Neural cell (in vitro differentiated cells): ENCODE measurements around the gene PTPRU. TPM values are rescaled to one million over a fixed set of nuclear protein-coding genes. Genes with fewer than 3 reads are reported as not detected.

ENCODE experiments used
- H2AFZ ChIP-seq: fragments of 200-600, 300-800 bp; sonication (generic), shearing (Covaris generic); 2 replicates; pipeline ENCODE4 v1.6.0; 2014; ENCODE audit warnings: low read depth, mild to moderate bottlenecking, antibody characterized with exemption, low read length, moderate library complexity
- H3F3A ChIP-seq: fragments of 200-600 bp; shearing (Covaris generic); 2 replicates; pipeline ENCODE4 v1.6.1; 2016; ENCODE audit warnings: mild to moderate bottlenecking, moderate library complexity, mixed read lengths, antibody characterized with exemption, low read length; ENCODE audit not compliant: insufficient read depth, poor library complexity, severe bottlenecking
- H3K27ac ChIP-seq: fragments of 200-600, 300-800 bp; sonication (generic), shearing (Covaris generic); 2 replicates; pipeline ENCODE4 v1.5.1; 2014; ENCODE audit warnings: mild to moderate bottlenecking, low read length, moderate library complexity
- H3K27me3 ChIP-seq: fragments of 300-800, 200-600 bp; sonication (generic), shearing (Covaris generic); 2 replicates; pipeline ENCODE4 v1.6.0; 2014; ENCODE audit warnings: mild to moderate bottlenecking, low read depth, low read length, moderate library complexity; ENCODE audit not compliant: insufficient read depth
- H3K36me3 ChIP-seq: fragments of 300-800, 200-600 bp; sonication (generic), shearing (Covaris generic); 2 replicates; pipeline ENCODE4 v1.5.1; 2014; ENCODE audit warnings: mild to moderate bottlenecking, antibody characterized with exemption, low read length, moderate library complexity; ENCODE audit not compliant: insufficient read depth
- H3K4me2 ChIP-seq: fragments of 300-800, 200-600 bp; sonication (generic), shearing (Covaris generic); 2 replicates; pipeline ENCODE4 v1.6.0; 2014; ENCODE audit warnings: mild to moderate bottlenecking, low read length
- H3K4me3 ChIP-seq: fragments of 300-800, 200-600 bp; sonication (generic), shearing (Covaris generic); 2 replicates; pipeline ENCODE4 v1.5.1; 2014; ENCODE audit warnings: mild to moderate bottlenecking, low read length, moderate library complexity
- H3K79me2 ChIP-seq: fragments of 200-600 bp; shearing (Covaris generic); replicated peaks from 2 replicates; pipeline ENCODE4 v1.6.0; 2014; ENCODE audit warnings: mild to moderate bottlenecking, low read length, moderate library complexity; ENCODE audit not compliant: insufficient read depth
- H3K9ac ChIP-seq: fragments of 300-800, 200-600 bp; sonication (generic), shearing (Covaris generic); 2 replicates; pipeline ENCODE4 v1.6.1; 2016; ENCODE audit warnings: mild to moderate bottlenecking, low read length, mixed read lengths
- H3K9me2 ChIP-seq: fragments of 200-600 bp; shearing (Covaris generic); 2 replicates; pipeline ENCODE4 v1.6.1; 2016; ENCODE audit warnings: mild to moderate bottlenecking, low read length, mixed read lengths; ENCODE audit not compliant: insufficient read depth
- H3K9me3 ChIP-seq: fragments of 200-600, 300-800 bp; sonication (generic), shearing (Covaris generic); 2 replicates; pipeline ENCODE4 v1.6.1; 2016; ENCODE audit warnings: mild to moderate bottlenecking, mixed run types, low read length, moderate library complexity, mixed read lengths
- H4K20me1 ChIP-seq: fragments of 200-600 bp; shearing (Covaris generic); 2 replicates; pipeline ENCODE4 v1.6.1; 2016; ENCODE audit warnings: mild to moderate bottlenecking, mixed run types; ENCODE audit not compliant: insufficient read depth
- EP300 ChIP-seq: fragments of 450-650 bp; conservative IDR thresholded peaks from 2 replicates; pipeline ENCODE4 v1.6.1; 2014; ENCODE audit warnings: antibody characterized with exemption, mild to moderate bottlenecking, moderate library complexity; ENCODE audit not compliant: poor library complexity, severe bottlenecking
- EZH2 ChIP-seq: fragments of 200-600, 300-800 bp; shearing (Covaris generic), sonication (generic); IDR thresholded peaks from 2 replicates; pipeline ENCODE4 v1.6.1; 2014; ENCODE audit warnings: antibody characterized with exemption, low read length, borderline replicate concordance, mild to moderate bottlenecking; ENCODE audit not compliant: insufficient read depth, poor library complexity, severe bottlenecking
- MXI1 ChIP-seq: fragments of 450-650 bp; conservative IDR thresholded peaks from 2 replicates; pipeline ENCODE4 v1.6.1; 2014; ENCODE audit warnings: antibody characterized with exemption, mild to moderate bottlenecking; ENCODE audit not compliant: poor library complexity, severe bottlenecking
- POLR2AphosphoS5 ChIP-seq: IDR thresholded peaks from 2 replicates; pipeline ENCODE4 v1.6.1; 2012
- RAD21 ChIP-seq: fragments of 450-650 bp; conservative IDR thresholded peaks from 2 replicates; pipeline ENCODE4 v1.6.1; 2014; ENCODE audit warnings: antibody characterized with exemption, mild to moderate bottlenecking, moderate library complexity
- SMC3 ChIP-seq: fragments of 450-650 bp; conservative IDR thresholded peaks from 2 replicates; pipeline ENCODE4 v1.6.1; 2014; ENCODE audit warnings: antibody characterized with exemption, mild to moderate bottlenecking, moderate library complexity; ENCODE audit not compliant: poor library complexity
- TAF1 ChIP-seq: IDR thresholded peaks from 2 replicates; pipeline ENCODE4 v1.6.1; 2012; ENCODE audit warnings: low read depth
- polyA plus RNA-seq: library from polyadenylated mRNA; depleted of rRNA; stranded (reverse); fragments of >200 nt; gene quantifications from 2 replicates; pipeline ENCODE4 v1.2.3, GENCODE V29; 2014
- TF ChIP-seq, protein P1 (sequence below): IDR thresholded peaks from 2 replicates; pipeline ENCODE4 v1.6.1; 2012; ENCODE audit warnings: borderline replicate concordance
- TF ChIP-seq, protein P2 (sequence below): fragments of 450-650 bp; IDR thresholded peaks from 2 replicates; pipeline ENCODE4 v1.5.1; 2014; ENCODE audit warnings: antibody characterized with exemption, mild to moderate bottlenecking, moderate library complexity; ENCODE audit not compliant: poor library complexity, severe bottlenecking

Gene PTPRU
- polyA plus RNA-seq, 1 donor from 2014 or later = 5.0 TPM

DNA sequence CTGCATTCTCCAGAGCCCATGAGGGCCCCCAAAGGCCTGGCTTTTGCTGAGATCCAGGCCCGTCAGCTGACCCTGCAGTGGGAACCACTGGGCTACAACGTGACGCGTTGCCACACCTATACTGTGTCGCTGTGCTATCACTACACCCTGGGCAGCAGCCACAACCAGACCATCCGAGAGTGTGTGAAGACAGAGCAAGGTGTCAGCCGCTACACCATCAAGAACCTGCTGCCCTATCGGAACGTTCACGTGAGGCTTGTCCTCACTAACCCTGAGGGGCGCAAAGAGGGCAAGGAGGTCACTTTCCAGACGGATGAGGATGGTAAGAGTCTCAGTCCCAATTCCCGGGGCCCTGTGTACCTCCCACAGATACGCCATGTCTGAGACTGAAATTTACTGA, 39.1 kb downstream of the PTPRU start:
- H3K9me2 ChIP-seq = no peaks in the 10 kb centered on the region
- no peaks in the 10 kb centered on the region for H3K79me2 ChIP-seq
- H3K9ac ChIP-seq = no peak overlapping the region
- H3K9me3 ChIP-seq = no peaks in the 10 kb centered on the region
- H3F3A ChIP-seq = no peaks in the 10 kb centered on the region
- no peaks in the 10 kb centered on the region for H4K20me1 ChIP-seq
- H3K4me2 ChIP-seq = no peak overlapping the region
- TF ChIP-seq, protein P1, sequence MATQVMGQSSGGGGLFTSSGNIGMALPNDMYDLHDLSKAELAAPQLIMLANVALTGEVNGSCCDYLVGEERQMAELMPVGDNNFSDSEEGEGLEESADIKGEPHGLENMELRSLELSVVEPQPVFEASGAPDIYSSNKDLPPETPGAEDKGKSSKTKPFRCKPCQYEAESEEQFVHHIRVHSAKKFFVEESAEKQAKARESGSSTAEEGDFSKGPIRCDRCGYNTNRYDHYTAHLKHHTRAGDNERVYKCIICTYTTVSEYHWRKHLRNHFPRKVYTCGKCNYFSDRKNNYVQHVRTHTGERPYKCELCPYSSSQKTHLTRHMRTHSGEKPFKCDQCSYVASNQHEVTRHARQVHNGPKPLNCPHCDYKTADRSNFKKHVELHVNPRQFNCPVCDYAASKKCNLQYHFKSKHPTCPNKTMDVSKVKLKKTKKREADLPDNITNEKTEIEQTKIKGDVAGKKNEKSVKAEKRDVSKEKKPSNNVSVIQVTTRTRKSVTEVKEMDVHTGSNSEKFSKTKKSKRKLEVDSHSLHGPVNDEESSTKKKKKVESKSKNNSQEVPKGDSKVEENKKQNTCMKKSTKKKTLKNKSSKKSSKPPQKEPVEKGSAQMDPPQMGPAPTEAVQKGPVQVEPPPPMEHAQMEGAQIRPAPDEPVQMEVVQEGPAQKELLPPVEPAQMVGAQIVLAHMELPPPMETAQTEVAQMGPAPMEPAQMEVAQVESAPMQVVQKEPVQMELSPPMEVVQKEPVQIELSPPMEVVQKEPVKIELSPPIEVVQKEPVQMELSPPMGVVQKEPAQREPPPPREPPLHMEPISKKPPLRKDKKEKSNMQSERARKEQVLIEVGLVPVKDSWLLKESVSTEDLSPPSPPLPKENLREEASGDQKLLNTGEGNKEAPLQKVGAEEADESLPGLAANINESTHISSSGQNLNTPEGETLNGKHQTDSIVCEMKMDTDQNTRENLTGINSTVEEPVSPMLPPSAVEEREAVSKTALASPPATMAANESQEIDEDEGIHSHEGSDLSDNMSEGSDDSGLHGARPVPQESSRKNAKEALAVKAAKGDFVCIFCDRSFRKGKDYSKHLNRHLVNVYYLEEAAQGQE = no peak
- TF ChIP-seq POLR2AphosphoS5 = no peak
- H3K36me3 ChIP-seq = no peaks in the 10 kb centered on the region
- H3K27ac ChIP-seq = no peak overlapping the region
- H3K27me3 ChIP-seq = no peaks in the 10 kb centered on the region
- no peak overlapping the region for H3K4me3 ChIP-seq
- H2AFZ ChIP-seq = no peak overlapping the region

DNA sequence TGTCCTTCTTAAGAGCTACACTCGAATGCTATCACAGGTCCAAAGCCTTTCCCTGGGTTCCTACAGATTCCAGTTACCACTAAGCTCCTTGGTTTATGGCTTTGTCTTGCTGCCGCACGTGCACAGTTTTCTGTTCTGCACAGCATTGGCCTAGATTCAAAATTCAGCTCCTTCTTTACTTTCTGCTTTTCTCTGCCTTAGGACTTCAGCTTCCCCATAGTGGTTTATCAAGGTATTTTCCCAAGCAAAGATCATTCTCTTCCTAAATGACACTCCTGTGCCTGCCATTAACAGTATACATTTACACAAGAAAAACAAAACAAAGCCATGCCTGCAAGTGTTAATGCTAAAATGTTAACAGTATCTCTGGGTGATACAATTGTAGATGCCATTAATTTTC, 41.8 kb downstream of the PTPRU start:
- no peaks in the 10 kb centered on the region for H3K9me3 ChIP-seq
- H3K9me2 ChIP-seq = no peaks in the 10 kb centered on the region
- no peak overlapping the region for H3K9ac ChIP-seq
- no peaks in the 10 kb centered on the region for H3K79me2 ChIP-seq
- H3K4me3 ChIP-seq = no peak overlapping the region
- TF ChIP-seq SMC3 = no peak
- TF ChIP-seq, protein P2, sequence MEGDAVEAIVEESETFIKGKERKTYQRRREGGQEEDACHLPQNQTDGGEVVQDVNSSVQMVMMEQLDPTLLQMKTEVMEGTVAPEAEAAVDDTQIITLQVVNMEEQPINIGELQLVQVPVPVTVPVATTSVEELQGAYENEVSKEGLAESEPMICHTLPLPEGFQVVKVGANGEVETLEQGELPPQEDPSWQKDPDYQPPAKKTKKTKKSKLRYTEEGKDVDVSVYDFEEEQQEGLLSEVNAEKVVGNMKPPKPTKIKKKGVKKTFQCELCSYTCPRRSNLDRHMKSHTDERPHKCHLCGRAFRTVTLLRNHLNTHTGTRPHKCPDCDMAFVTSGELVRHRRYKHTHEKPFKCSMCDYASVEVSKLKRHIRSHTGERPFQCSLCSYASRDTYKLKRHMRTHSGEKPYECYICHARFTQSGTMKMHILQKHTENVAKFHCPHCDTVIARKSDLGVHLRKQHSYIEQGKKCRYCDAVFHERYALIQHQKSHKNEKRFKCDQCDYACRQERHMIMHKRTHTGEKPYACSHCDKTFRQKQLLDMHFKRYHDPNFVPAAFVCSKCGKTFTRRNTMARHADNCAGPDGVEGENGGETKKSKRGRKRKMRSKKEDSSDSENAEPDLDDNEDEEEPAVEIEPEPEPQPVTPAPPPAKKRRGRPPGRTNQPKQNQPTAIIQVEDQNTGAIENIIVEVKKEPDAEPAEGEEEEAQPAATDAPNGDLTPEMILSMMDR = no peak
- TF ChIP-seq EZH2 = no peak
- TF ChIP-seq MXI1 = no peak
- TF ChIP-seq POLR2AphosphoS5 = no peak
- no peak for TF ChIP-seq TAF1
- TF ChIP-seq, protein P1 = no peak
- TF ChIP-seq EP300 = no peak
- TF ChIP-seq RAD21 = no peak
- no peaks in the 10 kb centered on the region for H3K27me3 ChIP-seq
- no peak overlapping the region for H3K27ac ChIP-seq
- H4K20me1 ChIP-seq = no peaks in the 10 kb centered on the region
- no peak overlapping the region for H3K4me2 ChIP-seq
- H3F3A ChIP-seq = no peaks in the 10 kb centered on the region
- H3K36me3 ChIP-seq = no peaks in the 10 kb centered on the region
- H2AFZ ChIP-seq = no peak overlapping the region
